Lower leg skin (tissue), 3 donors: ENCODE data around the gene EDC3.

Experiments
- POLR2A ChIP-seq, 2 donors: fragments of 450-650 bp; IDR thresholded peaks; one replicate each; pipeline ENCODE4 v1.6.1; 2016 to 2017; ENCODE audit warnings: antibody characterized with exemption in 2 of 2, mild to moderate bottlenecking in 1 of 2, moderate library complexity in 1 of 2
- TF ChIP-seq, protein P1 (sequence below), 3 donors: fragments of 450-650 bp; IDR thresholded peaks; one replicate each; pipeline ENCODE4 v1.5.1; 2016; ENCODE audit warnings: antibody characterized with exemption in 3 of 3, mild to moderate bottlenecking in 3 of 3, moderate library complexity in 2 of 3

DNA sequence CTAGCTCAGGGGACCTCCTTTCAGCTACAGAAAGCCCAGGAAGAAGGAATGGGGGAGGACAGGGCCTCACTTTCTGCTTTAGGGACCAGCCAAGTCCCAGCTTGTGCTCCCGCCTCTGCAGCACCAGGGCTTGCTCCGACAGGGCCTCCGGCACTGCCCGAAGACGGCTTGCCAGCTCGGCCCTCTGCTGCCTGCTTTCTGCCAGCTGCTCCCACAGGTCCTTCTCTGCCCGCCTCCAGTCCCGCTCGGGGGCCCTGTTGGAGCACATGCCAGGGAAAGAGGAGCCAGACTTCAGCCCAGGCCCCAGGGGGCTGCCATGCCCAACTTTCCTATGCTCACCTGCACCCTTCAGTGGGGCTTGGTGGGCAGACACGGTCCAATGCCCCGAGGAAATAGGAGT, 84.5 kb downstream of the EDC3 start:
- TF ChIP-seq, protein P1, sequence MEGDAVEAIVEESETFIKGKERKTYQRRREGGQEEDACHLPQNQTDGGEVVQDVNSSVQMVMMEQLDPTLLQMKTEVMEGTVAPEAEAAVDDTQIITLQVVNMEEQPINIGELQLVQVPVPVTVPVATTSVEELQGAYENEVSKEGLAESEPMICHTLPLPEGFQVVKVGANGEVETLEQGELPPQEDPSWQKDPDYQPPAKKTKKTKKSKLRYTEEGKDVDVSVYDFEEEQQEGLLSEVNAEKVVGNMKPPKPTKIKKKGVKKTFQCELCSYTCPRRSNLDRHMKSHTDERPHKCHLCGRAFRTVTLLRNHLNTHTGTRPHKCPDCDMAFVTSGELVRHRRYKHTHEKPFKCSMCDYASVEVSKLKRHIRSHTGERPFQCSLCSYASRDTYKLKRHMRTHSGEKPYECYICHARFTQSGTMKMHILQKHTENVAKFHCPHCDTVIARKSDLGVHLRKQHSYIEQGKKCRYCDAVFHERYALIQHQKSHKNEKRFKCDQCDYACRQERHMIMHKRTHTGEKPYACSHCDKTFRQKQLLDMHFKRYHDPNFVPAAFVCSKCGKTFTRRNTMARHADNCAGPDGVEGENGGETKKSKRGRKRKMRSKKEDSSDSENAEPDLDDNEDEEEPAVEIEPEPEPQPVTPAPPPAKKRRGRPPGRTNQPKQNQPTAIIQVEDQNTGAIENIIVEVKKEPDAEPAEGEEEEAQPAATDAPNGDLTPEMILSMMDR (IDR thresholded peaks at IDR 0.05), result no peak
- no peak for TF ChIP-seq POLR2A (IDR thresholded peaks at IDR 0.05)
